ENCODE results near the gene REEP2.

- TF ChIP-seq, protein P1, sequence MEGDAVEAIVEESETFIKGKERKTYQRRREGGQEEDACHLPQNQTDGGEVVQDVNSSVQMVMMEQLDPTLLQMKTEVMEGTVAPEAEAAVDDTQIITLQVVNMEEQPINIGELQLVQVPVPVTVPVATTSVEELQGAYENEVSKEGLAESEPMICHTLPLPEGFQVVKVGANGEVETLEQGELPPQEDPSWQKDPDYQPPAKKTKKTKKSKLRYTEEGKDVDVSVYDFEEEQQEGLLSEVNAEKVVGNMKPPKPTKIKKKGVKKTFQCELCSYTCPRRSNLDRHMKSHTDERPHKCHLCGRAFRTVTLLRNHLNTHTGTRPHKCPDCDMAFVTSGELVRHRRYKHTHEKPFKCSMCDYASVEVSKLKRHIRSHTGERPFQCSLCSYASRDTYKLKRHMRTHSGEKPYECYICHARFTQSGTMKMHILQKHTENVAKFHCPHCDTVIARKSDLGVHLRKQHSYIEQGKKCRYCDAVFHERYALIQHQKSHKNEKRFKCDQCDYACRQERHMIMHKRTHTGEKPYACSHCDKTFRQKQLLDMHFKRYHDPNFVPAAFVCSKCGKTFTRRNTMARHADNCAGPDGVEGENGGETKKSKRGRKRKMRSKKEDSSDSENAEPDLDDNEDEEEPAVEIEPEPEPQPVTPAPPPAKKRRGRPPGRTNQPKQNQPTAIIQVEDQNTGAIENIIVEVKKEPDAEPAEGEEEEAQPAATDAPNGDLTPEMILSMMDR (IDR thresholded peaks at IDR 0.05 in 4 of 5, conservative IDR thresholded peaks at IDR 0.05 in 1 of 5), result no peak
- no peak for TF ChIP-seq POLR2A (IDR thresholded peaks at IDR 0.05)
These were observed 38.1 kb downstream of the REEP2 start for GRCh38 chr5:138476918-138477317.
